HUDEP-2 (cell line): ENCODE measurements around the gene DUSP18.
"Not testable (repeated sequence)": the region's sequence is repeated elsewhere in the genome, so short reads cannot be mapped to it uniquely, and the experiment has no call there.

ENCODE experiments used
- DNase-seq, 76 experiments: peaks; one replicate each; lab custom pipeline; 2025; ENCODE audit not compliant: unreplicated experiment in 76 of 76; lab: John Stamatoyannopoulos, UW

Gene DUSP18

DNA sequence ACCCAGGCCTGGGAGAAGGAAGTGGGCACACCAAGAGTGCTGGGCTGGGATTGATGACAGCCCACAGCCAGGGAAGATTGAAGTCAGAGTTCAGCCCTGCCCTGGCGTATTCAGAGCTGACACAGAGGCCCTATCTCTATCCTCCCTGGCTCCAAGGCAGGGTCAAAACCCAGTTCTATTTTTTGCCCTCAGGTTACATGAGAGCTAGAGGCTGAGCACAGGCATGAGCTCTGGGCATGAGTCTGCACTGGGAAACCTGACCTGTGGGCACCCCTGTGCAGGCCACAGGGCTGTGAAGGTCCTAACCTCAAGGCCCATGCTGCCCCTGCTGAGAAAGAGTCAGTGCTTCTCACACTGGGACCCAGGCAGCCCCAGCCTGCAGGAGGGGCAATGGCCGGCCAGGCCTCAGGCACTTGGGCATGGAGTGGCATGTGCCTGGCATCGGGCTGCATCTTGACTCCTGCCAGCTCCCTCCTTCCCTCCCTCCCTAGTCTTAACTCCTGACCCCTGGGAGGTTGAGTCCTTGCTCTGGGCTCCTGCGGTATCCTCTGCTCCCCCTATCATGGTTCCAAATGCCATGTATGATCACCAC, 26.7 kb downstream of the DUSP18 start:
- no peak for DNase-seq

DNA sequence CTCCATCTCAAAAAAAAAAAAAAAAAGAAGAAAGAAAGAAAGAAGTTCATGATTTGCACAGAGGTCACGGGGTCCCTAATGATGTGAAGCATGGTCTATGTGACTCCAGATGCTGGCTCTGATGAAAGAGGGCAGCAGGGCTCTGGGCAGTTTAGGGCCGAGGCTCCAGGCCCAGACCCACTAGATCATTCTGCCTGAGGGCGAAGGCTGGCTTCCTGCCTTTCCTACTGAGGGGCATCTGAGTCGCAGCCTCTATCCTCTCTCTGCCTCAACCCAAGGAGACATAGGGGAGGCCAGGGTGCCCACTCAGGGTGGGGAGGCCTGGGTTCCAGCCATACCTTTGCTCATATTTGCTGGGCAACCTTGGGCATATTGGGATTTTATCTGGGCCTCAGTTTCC, 27.3 kb downstream of the DUSP18 start:
- no peak for DNase-seq

DNA sequence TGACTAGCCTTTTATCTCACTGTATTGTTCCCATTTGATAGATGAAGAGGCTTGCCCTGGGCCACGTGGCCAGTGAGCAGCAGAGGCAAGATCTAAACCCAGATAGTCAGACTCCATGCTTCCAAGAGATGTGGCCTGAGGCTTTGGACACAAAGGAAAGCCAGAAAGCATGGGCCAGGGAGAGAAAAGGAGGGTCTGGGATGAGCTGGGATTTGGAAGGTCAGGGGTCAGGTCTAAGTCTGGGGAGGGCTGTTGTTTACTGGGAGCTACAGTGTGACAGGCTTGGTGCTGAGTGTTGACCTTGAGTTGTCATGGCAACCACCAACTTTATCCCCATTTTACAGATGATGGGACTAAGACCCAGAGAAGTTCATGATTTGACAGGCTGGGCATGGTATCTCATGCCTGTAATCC, 30.0 kb downstream of the DUSP18 start:
- DNase-seq: peak in 1 of 76 experiments; percentile 13

DNA sequence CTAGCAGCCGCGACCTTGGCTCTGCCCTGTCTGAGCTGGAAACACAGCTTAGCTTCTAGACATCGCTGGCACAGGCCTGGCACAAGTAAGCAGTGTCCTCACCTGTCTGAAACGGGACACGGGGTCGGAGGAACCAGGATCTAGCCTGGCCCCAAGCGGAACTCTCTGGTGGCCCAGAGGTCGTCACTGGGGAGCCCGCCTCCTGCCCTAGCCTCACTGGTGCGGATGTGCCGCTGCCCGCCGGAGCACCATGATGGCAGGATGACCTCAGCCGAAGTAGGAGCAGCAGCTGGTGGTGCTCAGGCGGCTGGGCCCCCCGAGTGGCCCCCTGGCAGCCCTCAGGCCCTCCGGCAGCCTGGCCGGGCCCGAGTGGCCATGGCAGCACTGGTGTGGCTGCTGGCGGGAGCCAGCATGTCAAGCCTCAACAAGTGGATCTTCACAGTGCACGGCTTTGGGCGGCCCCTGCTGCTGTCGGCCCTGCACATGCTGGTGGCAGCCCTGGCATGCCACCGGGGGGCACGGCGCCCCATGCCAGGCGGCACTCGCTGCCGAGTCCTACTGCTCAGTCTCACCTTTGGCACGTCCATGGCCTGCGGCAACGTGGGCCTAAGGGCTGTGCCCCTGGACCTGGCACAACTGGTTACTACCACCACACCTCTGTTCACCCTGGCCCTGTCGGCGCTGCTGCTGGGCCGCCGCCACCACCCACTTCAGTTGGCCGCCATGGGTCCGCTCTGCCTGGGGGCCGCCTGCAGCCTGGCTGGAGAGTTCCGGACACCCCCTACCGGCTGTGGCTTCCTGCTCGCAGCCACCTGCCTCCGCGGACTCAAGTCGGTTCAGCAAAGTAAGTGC, 31.2 kb downstream of the DUSP18 start:
- no peak for DNase-seq

DNA sequence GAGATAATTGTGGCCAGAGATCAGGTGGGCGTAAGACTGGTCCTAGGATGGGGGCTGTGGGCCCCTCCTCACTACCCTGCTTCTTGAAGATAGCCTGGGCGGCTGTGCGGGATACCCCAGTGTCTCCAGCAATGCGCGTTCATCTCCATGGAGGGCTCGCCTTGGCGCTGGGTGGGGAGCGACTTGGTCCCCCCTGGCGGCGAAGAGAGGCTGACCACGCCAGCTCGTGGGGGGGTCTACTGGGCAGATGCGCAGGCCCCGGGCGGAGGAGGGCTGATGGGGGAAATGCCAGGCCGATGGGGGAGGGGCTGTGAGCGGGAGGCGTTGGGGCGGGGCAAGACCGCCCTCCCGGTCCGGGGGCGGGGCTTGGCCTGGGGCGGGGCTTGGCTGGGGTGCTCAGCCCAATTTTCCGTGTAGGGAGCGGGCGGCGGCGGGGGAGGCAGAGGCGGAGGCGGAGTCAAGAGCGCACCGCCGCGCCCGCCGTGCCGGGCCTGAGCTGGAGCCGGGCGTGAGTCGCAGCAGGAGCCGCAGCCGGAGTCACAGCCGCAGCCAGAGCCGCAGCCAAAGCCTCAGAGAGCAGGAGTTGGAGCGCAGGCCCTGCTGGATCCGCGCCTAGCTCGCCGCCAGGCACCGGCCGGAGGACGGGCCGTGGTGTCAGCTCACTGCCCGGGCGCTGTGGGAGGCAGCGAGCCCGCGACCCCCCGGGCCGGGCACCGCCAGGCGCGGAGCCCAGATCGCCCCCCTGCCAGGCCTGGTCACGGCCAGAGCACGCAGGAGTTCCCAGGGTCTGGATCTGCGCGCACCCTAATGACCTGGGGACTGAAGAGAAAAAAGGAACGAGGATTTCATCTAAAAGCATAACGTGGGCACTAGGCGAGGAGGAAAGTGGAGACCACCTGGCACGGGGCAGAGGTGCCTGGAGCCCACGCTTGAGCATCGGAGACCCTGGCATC, 32.1 kb downstream of the DUSP18 start, which contains the start of gene SLC35E4:
Gene SLC35E4 (plus strand): TSS at position 509 of the 953 bp plus-strand sequence. CDS start 670 bp downstream, outside the sequence.
- peak in 74 of 76 experiments; percentile 9 to 93 (median 83) for DNase-seq

DNA sequence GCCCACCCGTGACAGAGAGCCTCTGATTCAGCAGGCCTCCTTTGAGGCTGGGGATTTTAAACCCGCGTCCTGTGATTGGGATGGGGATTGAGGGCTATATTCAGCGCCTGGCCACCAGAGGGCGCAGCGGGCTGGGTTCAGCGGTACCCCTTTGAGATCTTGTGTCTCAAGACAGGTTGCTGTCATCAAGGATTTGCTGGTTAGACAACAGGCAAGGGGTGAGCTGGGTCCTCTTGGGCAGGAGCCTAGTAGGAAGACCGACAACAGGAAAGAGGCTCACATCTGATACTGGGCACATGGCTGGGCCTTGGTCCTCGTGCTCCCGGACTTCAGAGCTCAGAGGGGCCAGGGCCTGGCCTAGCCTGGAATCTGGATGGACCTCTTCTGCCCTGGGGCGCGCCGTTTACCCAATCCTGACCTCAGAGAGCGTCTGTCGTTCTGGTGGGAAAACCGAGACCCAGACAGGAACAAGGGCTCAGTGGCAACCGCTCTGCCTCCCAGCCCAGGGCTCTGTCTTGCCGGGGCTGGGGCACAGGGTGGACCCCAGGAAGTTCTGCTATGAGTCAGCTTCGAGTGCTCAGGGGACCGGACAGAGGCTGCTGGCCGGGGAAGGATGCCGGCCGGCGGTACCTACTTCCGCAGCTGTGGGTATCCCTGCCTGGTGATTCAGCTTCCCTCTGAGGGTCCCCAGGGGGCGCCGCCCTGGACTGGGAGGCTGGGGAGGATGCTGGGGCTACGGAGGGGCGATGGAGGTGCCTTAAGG, 33.0 kb downstream of the DUSP18 start:
- peak in 71 of 76 experiments; percentile 14 to 83 (median 67) for DNase-seq

DNA sequence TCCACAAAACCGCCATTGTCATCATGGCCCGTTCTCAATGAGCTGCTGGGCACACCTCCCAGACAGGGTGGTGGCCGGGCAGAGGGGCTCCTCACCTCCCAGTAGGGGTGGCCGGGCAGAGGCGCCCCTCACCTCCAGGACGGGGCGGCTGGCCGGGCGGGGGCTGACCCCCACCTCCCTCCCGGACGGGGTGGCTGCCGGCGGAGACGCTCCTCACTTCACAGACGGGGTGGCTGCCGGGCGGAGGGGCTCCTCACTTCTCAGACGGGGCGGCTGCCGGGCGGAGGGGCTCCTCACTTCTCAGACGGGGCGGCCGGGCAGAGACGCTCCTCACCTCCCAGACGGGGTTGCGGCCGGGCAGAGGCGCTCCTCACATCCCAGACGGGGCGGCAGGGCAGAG, 36.2 kb downstream of the DUSP18 start:
- DNase-seq: not testable (repeated sequence)

DNA sequence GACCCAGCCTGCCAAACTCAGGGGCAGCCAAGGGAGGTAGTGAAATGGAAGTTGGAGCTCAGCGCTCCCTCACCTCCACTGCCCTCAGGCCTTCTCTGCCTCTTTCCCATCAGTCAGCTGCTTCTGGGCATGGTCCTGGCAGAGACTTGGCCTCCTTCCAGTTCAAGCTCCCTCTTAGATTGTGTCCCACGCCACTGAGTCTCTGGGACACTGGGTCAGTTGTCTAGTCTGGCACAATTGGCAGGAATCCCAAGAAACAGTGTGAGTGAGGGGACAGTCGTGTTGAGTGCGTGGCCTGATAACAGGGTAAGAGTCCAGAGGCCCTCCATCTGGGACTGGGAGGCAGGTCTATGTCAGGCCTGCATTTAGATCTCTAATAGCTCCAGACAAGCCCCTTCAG, 39.2 kb downstream of the DUSP18 start:
- DNase-seq: no peak

DNA sequence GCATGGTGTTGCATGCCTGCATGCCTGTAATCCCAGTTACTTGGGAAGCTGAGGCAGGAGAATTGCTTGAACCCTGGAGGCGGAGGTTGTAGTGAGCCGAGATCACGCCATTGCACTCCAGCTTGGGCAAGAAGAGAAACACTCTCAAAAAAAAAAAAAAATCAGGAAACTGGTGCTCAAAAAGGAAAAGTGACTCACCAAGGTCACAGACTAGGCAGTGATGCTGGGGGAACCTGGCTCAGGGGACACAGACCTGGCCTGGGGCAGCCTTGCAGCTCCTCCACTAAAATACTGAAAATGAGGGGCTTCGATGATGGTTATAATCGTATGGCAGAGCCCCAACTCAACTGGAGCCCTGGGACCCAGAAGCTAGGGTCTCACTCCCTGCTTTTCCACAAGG, 40.2 kb downstream of the DUSP18 start:
- no peak for DNase-seq

DNA sequence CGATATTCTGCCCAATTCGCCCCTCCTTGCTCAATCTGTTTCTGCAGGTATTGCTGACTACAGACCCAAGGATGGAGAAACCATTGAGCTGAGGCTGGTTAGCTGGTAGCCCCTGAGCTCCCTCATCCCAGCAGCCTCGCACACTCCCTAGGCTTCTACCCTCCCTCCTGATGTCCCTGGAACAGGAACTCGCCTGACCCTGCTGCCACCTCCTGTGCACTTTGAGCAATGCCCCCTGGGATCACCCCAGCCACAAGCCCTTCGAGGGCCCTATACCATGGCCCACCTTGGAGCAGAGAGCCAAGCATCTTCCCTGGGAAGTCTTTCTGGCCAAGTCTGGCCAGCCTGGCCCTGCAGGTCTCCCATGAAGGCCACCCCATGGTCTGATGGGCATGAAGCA, 41.3 kb downstream of the DUSP18 start:
- DNase-seq: no peak

DNA sequence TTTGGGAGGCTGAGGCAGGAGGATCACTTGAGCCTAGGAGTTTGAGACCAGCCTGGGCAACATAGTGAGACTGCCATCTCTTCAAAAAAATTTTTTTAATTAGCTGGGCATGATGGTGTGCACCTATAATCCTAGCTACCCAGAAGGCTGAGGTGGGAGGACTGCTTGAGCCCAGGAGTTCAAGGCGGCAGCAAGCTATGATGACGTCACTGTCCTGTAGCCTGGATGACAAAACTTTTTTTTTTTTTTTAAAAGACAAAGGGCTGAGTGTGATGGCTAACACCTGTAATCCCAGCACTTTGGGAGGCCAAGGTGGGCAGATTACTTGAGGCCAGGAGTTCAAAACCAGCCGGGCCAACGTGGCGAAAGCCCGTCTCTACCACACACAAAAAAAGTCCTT, 47.8 kb downstream of the DUSP18 start:
- not testable (repeated sequence) for DNase-seq

DNA sequence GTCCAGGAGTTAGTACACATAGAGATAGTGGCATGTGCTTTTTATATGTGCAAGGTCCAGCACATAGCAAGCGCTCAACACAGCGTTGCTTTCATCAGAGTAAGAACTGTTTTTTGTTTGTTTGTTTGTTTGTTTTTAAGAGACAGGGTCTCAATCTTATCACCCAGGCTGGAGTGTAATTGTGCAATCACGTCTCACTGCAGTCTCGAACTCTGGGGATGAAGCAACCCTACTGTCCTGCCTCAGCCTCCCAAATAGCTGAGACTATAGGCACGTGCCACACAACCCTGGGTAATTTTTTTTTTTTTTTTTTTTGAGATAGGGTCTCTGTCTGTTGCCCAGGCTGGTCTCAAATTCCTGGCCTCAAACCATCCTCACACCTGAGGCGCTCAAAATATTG, 49.9 kb downstream of the DUSP18 start:
- DNase-seq: no peak

DNA sequence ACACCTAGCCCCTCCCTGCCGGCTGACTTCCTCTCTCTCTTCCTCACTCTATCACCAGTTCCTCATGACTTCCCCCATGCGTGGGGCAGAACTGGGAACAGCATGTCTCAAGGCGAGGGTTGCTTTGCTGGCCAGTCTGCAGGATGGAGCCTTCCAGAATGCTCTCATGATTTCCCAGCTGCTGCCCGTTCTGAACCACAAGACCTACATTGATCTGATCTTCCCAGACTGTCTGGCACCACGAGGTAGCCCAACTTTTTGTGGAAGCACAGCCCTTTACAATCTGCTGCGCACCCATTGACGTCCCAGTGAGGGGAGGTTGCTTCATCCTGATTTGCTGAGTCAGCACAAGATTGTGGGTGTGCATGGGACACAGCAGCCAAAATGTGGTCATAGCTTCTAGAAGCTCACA, 52.1 kb downstream of the DUSP18 start:
- no peak for DNase-seq

DNA sequence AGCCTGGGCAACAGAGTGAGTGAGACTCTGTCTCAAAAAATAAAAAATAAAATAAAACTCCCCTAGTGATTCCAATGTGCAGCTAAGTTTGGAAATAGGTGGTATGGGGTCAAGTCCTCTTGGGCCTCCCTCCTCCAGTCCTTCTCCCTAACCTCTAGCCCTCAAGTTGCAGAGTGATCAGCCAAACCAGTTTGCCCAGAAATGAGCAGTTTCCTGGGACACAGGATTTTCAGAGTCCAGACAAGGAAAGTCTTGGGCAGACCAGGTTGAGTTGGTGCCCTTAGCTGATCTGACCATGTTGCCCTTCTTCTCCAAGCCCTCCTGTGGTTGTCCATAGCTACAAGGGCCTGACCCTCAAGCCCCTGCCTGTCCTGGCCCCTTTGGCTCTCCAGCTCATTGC, 52.8 kb downstream of the DUSP18 start:
- no peak for DNase-seq

DNA sequence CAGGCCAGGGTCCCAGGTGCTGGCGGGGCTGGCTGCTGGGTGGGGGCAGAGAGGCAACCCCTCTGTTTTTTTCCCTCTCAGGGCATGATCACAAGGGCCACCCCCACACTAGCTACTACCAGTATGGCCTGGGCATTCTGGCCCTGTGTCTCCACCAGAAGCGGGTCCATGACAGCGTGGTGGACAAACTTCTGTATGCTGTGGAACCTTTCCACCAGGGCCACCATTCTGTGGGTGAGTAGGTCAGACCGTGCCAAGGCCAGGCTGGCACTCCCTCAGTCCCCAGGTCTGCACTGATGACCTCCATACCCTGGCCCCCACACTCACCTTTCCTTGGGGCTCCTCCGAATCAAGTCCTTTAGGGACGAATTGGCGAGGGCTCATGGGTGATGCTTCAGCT, 53.4 kb downstream of the DUSP18 start:
- DNase-seq: no peak

DNA sequence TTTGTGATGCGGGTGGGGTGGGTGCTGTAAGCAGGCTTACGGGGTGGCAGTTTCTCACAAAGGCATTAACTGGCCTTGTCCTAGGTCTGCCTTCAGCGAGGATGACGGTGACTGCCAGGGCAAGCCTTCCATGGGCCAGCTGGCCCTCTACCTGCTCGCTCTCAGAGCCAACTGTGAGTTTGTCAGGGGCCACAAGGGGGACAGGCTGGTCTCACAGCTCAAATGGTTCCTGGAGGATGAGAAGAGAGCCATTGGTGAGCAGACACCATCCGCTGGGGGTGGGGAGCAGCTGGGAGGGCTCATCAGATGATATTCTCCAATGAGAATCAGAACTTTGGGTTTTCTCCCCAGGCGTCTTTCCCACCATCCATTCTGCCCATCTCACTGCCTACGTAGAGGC, 54.9 kb downstream of the DUSP18 start:
- DNase-seq: no peak
